GM12875 (cell line): ENCODE measurements around the gene ARHGAP28.

ENCODE experiments used
- H3K4me3 ChIP-seq: one replicate; pipeline ENCODE4 v1.5.1; 2011; ENCODE audit warnings: low read depth, low read length, control low read depth
- CTCF ChIP-seq: IDR thresholded peaks from 2 replicates; pipeline ENCODE4 v1.5.1; 2011; ENCODE audit warnings: low read depth, mild to moderate bottlenecking, control low read depth, inconsistent platforms, low read length, moderate library complexity, borderline replicate concordance; ENCODE audit not compliant: insufficient read depth

The ARHGAP28 gene

GRCh38 chr18:6949800-6950586 lies 220.5 kb downstream of the ARHGAP28 start:
- TF ChIP-seq CTCF, result no peak
- no peak overlapping the region for H3K4me3 ChIP-seq

DNA sequence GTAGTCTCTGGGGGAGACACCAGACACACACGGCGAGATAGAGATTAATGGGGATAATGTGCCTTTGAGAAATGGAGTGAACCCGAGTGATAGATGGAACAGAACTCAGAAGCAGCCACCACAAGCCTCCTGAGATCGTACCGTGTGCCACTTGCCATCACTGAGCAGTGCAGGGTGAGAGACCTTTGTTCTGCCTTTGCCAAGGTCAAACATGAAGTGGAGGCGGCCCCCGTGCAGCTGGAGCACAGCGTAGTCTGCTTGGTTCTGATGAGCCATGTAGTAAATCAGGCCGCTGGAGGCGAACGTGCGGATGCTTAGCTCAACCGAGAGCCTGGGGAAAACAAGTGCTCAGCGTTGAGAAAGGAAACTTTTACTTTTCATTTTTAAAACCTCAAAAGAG lies 221.1 kb downstream of the ARHGAP28 start:
- H3K4me3 ChIP-seq, result no peak overlapping the region
- TF ChIP-seq CTCF, result no peak

DNA sequence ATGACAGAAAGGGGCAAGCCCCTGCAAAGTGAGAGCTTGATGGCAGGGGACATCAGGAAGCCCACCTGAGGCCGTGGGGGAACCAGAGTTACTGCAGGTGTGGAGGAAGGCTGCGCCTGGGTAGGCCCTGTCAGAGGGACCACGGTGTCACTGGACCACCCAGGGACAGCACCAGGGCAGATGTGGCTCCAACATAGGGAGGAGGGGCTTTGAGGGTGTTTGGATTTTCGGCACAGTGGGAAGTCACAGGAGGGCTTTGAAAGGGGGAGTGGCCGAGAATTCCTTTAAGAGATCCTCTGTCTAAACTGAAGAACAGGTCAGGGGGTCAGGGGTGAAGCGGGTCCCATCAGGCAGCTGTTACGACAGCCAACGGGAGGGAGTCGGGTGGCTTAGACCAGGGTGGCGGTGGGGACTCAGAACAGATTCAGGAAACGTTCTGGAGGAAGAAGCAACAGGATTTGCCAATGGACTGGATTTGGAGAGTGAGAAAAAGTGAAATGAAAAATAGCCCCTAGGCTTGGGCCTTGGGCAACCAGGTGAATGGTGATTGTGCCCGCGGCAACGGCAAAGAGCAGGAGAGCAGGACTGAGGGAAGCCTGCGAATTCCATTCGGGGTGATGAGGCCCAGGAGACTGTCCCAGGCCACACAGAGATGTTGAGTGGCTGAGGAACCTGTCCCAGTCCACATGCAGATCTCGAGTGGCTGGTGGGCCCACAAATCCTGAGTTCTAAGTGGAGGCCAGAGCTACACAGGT lies 222.0 kb downstream of the ARHGAP28 start:
- TF ChIP-seq CTCF, result no peak

DNA sequence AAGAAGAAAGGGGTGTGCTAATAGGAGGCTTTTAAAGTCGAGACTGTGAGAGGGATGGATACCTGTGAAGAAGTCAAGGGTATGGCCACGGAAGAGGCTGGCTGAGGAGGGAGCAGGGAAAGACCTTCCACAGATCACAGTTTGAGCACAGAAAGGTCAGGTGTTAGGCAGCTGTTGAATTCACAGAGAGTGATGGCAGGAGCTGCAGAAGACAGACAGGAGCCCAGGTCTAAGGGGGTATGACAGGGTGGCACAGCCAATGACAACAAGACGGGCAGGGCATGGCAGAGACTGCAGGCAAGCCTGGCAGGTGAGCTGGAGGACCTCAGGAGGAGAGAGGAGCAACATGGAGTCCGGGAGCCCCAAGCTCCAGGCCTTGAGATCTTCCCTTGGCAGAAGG lies 225.0 kb downstream of the ARHGAP28 start:
- no peak overlapping the region for H3K4me3 ChIP-seq
- no peak for TF ChIP-seq CTCF

More for the DNA sequence above, 222.0 kb downstream of the ARHGAP28 start:
- no peak overlapping the region for H3K4me3 ChIP-seq

GRCh38 chr18:6955304-6955703 lies 225.8 kb downstream of the ARHGAP28 start:
- no peak for TF ChIP-seq CTCF
- H3K4me3 ChIP-seq, result no peak overlapping the region

- no peak for TF ChIP-seq CTCF
- H3K4me3 ChIP-seq, result no peak overlapping the region
These were observed 227.0 kb downstream of the ARHGAP28 start for GRCh38 chr18:6956495-6956894.
